H9 (cell line): Measurements from ENCODE around the gene ISG20. TPM values are rescaled to one million over a fixed set of nuclear protein-coding genes. Genes with fewer than 3 reads are reported as not detected.

ENCODE experiments used
- DNase-seq: peaks from one replicate; pipeline ENCODE4 v3.0.0-alpha.2; 2017
- H2AFZ ChIP-seq: one replicate; pipeline ENCODE4 v1.6.1; 2013; ENCODE audit warnings: mild to moderate bottlenecking, low read length, control low read depth, moderate library complexity
- H2AK5ac ChIP-seq: 2 replicates; pipeline ENCODE4 v1.6.1; 2013; ENCODE audit warnings: low read length, control low read depth, mixed read lengths; ENCODE audit not compliant: insufficient read length
- H2BK120ac ChIP-seq: one replicate; pipeline ENCODE4 v1.6.1; 2013; ENCODE audit warnings: low read depth, mild to moderate bottlenecking, low read length, control low read depth, inconsistent platforms; ENCODE audit not compliant: poor library complexity, severe bottlenecking
- H2BK12ac ChIP-seq: 2 replicates; pipeline ENCODE4 v1.6.1; 2013; ENCODE audit warnings: low read length, control low read depth, mixed read lengths, low read depth; ENCODE audit not compliant: insufficient read length
- H2BK15ac ChIP-seq: 2 replicates; pipeline ENCODE4 v1.6.1; 2013; ENCODE audit warnings: low read depth, low read length, control low read depth
- H2BK20ac ChIP-seq: one replicate; pipeline ENCODE4 v1.6.1; 2013; ENCODE audit warnings: low read depth, mild to moderate bottlenecking, low read length, control low read depth, inconsistent platforms; ENCODE audit not compliant: poor library complexity, severe bottlenecking
- H2BK5ac ChIP-seq: 2 replicates; pipeline ENCODE4 v1.6.1; 2013; ENCODE audit warnings: low read length, control low read depth, mixed read lengths; ENCODE audit not compliant: insufficient read length
- H3K14ac ChIP-seq: 2 replicates; pipeline ENCODE4 v1.6.1; 2013; ENCODE audit warnings: low read length, control low read depth; ENCODE audit not compliant: insufficient read depth
- H3K18ac ChIP-seq: 2 replicates; pipeline ENCODE4 v1.6.1; 2013; ENCODE audit warnings: low read depth, mild to moderate bottlenecking, mixed read lengths, low read length, control low read depth; ENCODE audit not compliant: insufficient read length
- H3K23ac ChIP-seq: 2 replicates; pipeline ENCODE4 v1.6.1; 2013; ENCODE audit warnings: low read length, control low read depth, mixed read lengths, low read depth; ENCODE audit not compliant: insufficient read length
- H3K23me2 ChIP-seq: 2 replicates; pipeline ENCODE4 v1.6.1; 2013; ENCODE audit warnings: low read depth, mild to moderate bottlenecking, mixed read lengths, low read length, control low read depth; ENCODE audit not compliant: insufficient read length, poor library complexity, severe bottlenecking
- H3K27ac ChIP-seq: 2 replicates; pipeline ENCODE4 v1.5.1; 2013; ENCODE audit warnings: low read length, control low read depth, mixed read lengths, low read depth; ENCODE audit not compliant: insufficient read length
- H3K27me3 ChIP-seq: 2 replicates; pipeline ENCODE4 v1.6.1; 2013; ENCODE audit warnings: low read length, control low read depth, inconsistent platforms; ENCODE audit not compliant: insufficient read depth
- H3K4ac ChIP-seq: 2 replicates; pipeline ENCODE4 v1.6.1; 2013; ENCODE audit warnings: low read depth, mild to moderate bottlenecking, control low read depth, inconsistent platforms, low read length, moderate library complexity
- H3K4me1 ChIP-seq: 2 replicates; pipeline ENCODE4 v1.6.1; 2013; ENCODE audit warnings: low read length, control low read depth, inconsistent platforms; ENCODE audit not compliant: insufficient read depth
- H3K4me2 ChIP-seq: 2 replicates; pipeline ENCODE4 v1.6.1; 2013; ENCODE audit warnings: low read length, control low read depth, mixed read lengths; ENCODE audit not compliant: insufficient read length, insufficient read depth
- H3K56ac ChIP-seq: 2 replicates; pipeline ENCODE4 v1.6.1; 2013; ENCODE audit warnings: low read depth, mild to moderate bottlenecking, mixed read lengths, low read length, control low read depth; ENCODE audit not compliant: insufficient read length
- H3K79me1 ChIP-seq: 2 replicates; pipeline ENCODE4 v1.6.1; 2013; ENCODE audit warnings: low read depth, mild to moderate bottlenecking, moderate library complexity, low read length, control low read depth, inconsistent platforms; ENCODE audit not compliant: insufficient read depth, poor library complexity, severe bottlenecking
- H3K79me2 ChIP-seq: 2 replicates; pipeline ENCODE4 v1.6.1; 2013; ENCODE audit warnings: low read length, control low read depth, inconsistent platforms; ENCODE audit not compliant: insufficient read depth
- H3K9ac ChIP-seq: 2 replicates; pipeline ENCODE4 v1.6.1; 2013; ENCODE audit warnings: low read length, control low read depth, mixed read lengths; ENCODE audit not compliant: insufficient read length; ENCODE audit errors: extremely low read depth
- H3K9me3 ChIP-seq: one replicate; pipeline ENCODE4 v1.6.1; 2013; ENCODE audit warnings: low read depth, low read length, inconsistent platforms; ENCODE audit not compliant: control insufficient read depth
- H3T11ph ChIP-seq: one replicate; pipeline ENCODE4 v1.6.1; 2013; ENCODE audit warnings: mild to moderate bottlenecking, low read length, control low read depth, inconsistent platforms
- H4K20me1 ChIP-seq: one replicate; pipeline ENCODE4 v1.6.1; 2013; ENCODE audit not compliant: control insufficient read depth, insufficient read length, insufficient read depth
- H4K5ac ChIP-seq: 2 replicates; pipeline ENCODE4 v1.6.1; 2013; ENCODE audit warnings: low read depth, mild to moderate bottlenecking, mixed read lengths, low read length, control low read depth; ENCODE audit not compliant: insufficient read length
- H4K8ac ChIP-seq: replicated peaks from 2 replicates; pipeline ENCODE4 v1.6.1; 2013; ENCODE audit warnings: low read length, control low read depth, mixed read lengths, low read depth; ENCODE audit not compliant: insufficient read length
- H4K91ac ChIP-seq: 2 replicates; pipeline ENCODE4 v1.6.1; 2013; ENCODE audit warnings: low read depth, mild to moderate bottlenecking, moderate library complexity, mixed read lengths, low read length, control low read depth; ENCODE audit not compliant: insufficient read length
- H3K27ac Mint-ChIP-seq, 3 experiments: 2 replicates in 2 of 3; 3 replicates in 1 of 3; pipeline ENCODE4 v1.8.0; 2020 to 2021; ENCODE audit warnings: mixed read lengths in 3 of 3, mild to moderate bottlenecking in 1 of 3, moderate library complexity in 1 of 3
- H3K27me3 Mint-ChIP-seq: 2 replicates; pipeline ENCODE4 v1.8.0; 2021; ENCODE audit warnings: low read depth, mild to moderate bottlenecking, moderate library complexity, mixed read lengths
- H3K36me3 Mint-ChIP-seq, 3 experiments: 2 replicates in 2 of 3; 3 replicates in 1 of 3; pipeline ENCODE4 v1.8.0; 2020 to 2021; ENCODE audit warnings: low read depth in 3 of 3, mixed read lengths in 3 of 3; ENCODE audit not compliant: insufficient read depth in 1 of 3
- H3K4me1 Mint-ChIP-seq, 2 experiments: 2 replicates each; pipeline ENCODE4 v1.8.0; 2020; ENCODE audit warnings: mixed read lengths in 2 of 2
- H3K4me3 Mint-ChIP-seq, 2 experiments: 2 replicates in 1 of 2; 3 replicates in 1 of 2; pipeline ENCODE4 v1.8.0; 2020 to 2021; ENCODE audit warnings: mild to moderate bottlenecking in 2 of 2, mixed read lengths in 2 of 2, moderate library complexity in 1 of 2
- H3K9me3 Mint-ChIP-seq, 2 experiments: 2 replicates in 1 of 2; 3 replicates in 1 of 2; pipeline ENCODE4 v1.8.0; 2020; ENCODE audit warnings: mild to moderate bottlenecking in 2 of 2, mixed read lengths in 2 of 2, moderate library complexity in 1 of 2
- WGBS: extraction: QIAGEN DNeasy Blood & Tissue Kit; methylation state at CpG from one replicate; pipeline ENCODE4 v1.1.7; 2013; ENCODE audit warnings: missing lambda C conversion rate, low lambda C conversion rate, mixed read lengths; ENCODE audit not compliant: insufficient read length; ENCODE audit errors: extremely low coverage; 5-methylcytosine and 5-hydroxymethylcytosine counted together
- total RNA-seq: library from RNA; stranded (reverse); gene quantifications from 2 replicates; pipeline ENCODE4 v1.2.1, GENCODE V29; 2021
- TF ChIP-seq, protein P1 (sequence below): fragments of 200-600 bp; sonication (generic); conservative IDR thresholded peaks from 3 replicates; pipeline ENCODE4 v1.8.0; 2021; ENCODE audit warnings: antibody characterized with exemption, mild to moderate bottlenecking

Gene ISG20
- total RNA-seq, 1 experiment from 2014 or later = 7.4 TPM

- Histone ChIP-seq H3K9ac (no peak overlapping the region), H4K91ac (no peak overlapping the region), H3K27me3 (peaks cover 24% of the 10 kb centered on the region; the same call in 1 of the 2 replicates), H4K20me1 (no peaks in the 10 kb centered on the region), H3K9me3 (no peaks in the 10 kb centered on the region), H3K79me2 (no peaks in the 10 kb centered on the region), H2BK120ac (no peak overlapping the region), H2BK12ac (no peak overlapping the region), H3K23me2 (peaks cover 21% of the 10 kb centered on the region), H3K14ac (no peak overlapping the region; the same call in 1 of the 2 replicates), H3K56ac (no peak overlapping the region), H3K4me1 (no peaks in the 10 kb centered on the region), H3K18ac (no peak overlapping the region), H3K4me2 (peak overlapping the region; percentile 42), H3K4ac (no peak overlapping the region), H2BK15ac (no peak overlapping the region), H2AK5ac (no peak overlapping the region), H3T11ph (no peak overlapping the region), H3K23ac (no peak overlapping the region), H3K79me1 (no peaks in the 10 kb centered on the region), H2BK5ac (no peak overlapping the region), H2BK20ac (no peak overlapping the region), H4K8ac (no peak overlapping the region), H3K27ac (no peak overlapping the region), H4K5ac (no peak overlapping the region), H2AFZ (no peak overlapping the region)
- Mint-ChIP-seq H3K4me1 (peaks cover 40 to 42% of the 10 kb centered on the region in 2 experiments), H3K36me3 (no peaks in the 10 kb centered on the region; a peak in 1 of 7 replicates), H3K27ac (no peak overlapping the region), H3K9me3 (no peaks in the 10 kb centered on the region; a peak in 2 of 5 replicates), H3K4me3 (peak overlapping the region; percentile 66 to 80), H3K27me3 (peaks cover 77% of the 10 kb centered on the region)
- TF ChIP-seq, protein P1, sequence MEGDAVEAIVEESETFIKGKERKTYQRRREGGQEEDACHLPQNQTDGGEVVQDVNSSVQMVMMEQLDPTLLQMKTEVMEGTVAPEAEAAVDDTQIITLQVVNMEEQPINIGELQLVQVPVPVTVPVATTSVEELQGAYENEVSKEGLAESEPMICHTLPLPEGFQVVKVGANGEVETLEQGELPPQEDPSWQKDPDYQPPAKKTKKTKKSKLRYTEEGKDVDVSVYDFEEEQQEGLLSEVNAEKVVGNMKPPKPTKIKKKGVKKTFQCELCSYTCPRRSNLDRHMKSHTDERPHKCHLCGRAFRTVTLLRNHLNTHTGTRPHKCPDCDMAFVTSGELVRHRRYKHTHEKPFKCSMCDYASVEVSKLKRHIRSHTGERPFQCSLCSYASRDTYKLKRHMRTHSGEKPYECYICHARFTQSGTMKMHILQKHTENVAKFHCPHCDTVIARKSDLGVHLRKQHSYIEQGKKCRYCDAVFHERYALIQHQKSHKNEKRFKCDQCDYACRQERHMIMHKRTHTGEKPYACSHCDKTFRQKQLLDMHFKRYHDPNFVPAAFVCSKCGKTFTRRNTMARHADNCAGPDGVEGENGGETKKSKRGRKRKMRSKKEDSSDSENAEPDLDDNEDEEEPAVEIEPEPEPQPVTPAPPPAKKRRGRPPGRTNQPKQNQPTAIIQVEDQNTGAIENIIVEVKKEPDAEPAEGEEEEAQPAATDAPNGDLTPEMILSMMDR = peak; percentile 42
- no CpG with 5 or more reads among the region's 14 CpGs for WGBS
- DNase-seq = no peak
Measured at GRCh38 chr15:88603885-88604284, 34.9 kb upstream of the ISG20 start.
